GM12892 (cell line): ENCODE data around the gene TMED5.

Source experiments
- POLR2A ChIP-seq: IDR thresholded peaks from 2 replicates; pipeline ENCODE4 v1.6.1; 2011; ENCODE audit warnings: low read depth, low read length, control low read depth
- POLR2AphosphoS5 ChIP-seq: IDR thresholded peaks from 2 replicates; pipeline ENCODE4 v1.6.1; 2011; ENCODE audit warnings: low read depth, low read length, control low read depth
- TAF1 ChIP-seq: IDR thresholded peaks from 2 replicates; pipeline ENCODE4 v1.6.1; 2011; ENCODE audit warnings: low read depth, mild to moderate bottlenecking, control low read depth, low read length, borderline replicate concordance

DNA sequence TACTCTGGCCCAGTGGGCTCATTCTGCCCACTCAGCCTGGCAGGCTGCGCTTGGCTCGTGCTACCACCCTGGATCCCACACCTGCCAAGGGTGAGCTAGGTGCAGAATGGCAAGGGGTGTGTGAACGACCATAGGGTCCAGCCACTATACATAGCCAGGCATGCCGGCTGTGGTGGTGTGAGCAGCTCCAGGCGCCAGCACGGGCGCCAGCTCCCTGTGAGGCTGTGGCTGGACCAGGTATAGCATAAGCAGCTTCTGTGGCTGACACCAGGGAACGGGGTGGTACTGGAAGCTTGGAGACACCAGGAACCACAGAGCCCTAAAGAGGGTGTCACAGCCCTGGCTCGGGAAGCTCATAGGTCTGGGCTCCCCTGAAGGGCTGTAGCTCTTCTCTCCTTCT lies 18.9 kb upstream of the TMED5 start:
- TF ChIP-seq POLR2AphosphoS5: no peak
- no peak for TF ChIP-seq POLR2A
- no peak for TF ChIP-seq TAF1
